DMS 273 (cell line): ENCODE measurements around the gene SERTAD1.

Experiments
- DNase-seq: peaks from one replicate; lab custom pipeline; 2025; ENCODE audit not compliant: unreplicated experiment; lab: John Stamatoyannopoulos, UW

SERTAD1 gene

DNA sequence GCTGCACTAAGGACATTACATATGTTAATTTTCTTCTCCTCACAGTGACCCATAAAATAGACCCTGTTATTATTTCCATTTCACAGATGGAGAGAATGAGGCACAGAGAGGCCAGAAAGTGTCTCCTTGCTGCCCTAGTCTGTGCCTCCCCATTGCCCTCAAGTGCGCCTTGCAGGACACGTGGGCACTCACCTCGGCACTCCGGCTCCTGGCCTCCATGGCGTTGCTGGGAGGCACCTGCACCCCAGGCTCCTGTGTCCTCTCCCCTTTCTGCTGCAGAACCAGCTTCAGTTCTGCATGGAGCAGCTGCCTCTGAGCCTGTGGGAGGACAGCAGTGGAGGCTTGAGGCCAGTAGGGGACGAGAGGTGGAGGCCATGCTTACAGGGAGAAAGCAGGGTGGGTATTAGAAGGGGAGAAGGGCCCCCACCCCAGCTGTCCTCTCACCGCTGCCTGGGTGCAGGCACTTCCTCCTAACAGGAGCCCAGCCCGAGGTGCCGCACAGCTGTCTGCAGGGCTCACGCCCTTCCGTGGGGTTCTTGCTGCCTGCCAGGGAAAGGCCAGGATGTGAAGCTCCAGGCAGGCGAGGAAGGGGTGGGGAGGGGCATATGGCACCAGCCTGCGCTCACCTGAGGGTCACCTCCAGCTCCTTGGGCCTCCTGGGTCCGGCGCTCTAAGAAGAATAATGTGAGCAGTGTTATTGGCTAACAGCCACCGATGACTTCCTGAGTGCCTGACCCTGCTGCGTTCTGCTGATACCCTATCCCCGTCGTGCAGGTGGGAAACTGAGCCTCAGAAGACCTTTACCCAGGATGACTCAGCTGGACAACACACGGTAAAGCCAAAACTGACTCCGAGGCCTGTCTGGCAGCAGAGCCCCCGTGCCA is 17.8 kb downstream of the SERTAD1 start:
- DNase-seq = no peak

DNA sequence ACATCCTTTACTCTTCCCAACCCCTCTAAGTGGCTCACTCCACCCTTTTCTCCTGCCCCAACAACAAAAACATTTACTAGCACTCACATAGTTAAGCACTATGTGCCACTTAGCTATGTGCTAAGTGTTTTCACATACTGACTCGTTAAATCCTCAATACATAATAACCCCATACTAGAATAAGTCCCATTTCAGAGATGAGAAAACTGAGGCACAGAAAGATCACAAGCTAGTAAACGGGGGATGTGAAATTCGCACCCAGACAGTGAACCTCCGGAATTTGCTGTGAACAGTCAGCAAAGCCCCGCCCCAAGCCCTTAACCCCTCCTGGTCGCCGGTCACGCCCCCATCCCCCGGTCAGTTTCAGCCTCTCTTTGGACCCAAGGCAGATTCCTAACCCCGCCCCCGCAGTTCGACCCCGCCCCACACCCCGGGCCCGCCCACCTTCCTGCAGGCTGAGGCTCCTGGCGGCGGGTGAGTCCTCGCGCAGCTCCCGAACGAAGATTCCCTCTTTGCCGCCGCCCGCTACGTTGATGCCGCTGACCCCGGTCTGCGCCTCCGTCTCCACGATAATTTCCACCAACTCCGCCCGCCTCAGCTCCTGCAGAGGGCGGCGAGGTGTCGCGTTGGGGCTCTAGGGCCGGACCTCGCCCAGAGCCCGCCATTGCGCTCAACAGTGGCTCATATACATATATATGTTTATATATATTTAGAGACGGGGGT is 22.4 kb downstream of the SERTAD1 start:
- peak; percentile 89 for DNase-seq

DNA sequence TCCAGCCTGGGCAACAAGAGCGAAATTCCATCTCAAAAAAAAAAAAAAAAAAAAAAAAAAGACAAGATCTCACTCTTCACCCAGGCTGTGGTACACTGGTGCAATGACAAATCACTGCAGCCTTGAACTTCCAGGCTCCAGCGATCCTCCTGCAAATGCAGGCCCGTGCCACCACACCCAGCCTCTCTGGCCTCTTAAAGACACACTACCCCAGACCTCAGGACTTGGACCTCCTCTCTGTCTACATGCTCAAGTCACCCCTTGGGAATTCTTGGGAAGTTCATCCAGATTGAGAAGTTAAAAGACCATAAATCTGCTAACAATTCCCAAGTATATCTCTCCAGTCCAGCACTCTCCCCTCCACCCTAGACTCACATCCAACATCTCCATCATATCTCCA is 25.2 kb downstream of the SERTAD1 start:
- no peak for DNase-seq

DNA sequence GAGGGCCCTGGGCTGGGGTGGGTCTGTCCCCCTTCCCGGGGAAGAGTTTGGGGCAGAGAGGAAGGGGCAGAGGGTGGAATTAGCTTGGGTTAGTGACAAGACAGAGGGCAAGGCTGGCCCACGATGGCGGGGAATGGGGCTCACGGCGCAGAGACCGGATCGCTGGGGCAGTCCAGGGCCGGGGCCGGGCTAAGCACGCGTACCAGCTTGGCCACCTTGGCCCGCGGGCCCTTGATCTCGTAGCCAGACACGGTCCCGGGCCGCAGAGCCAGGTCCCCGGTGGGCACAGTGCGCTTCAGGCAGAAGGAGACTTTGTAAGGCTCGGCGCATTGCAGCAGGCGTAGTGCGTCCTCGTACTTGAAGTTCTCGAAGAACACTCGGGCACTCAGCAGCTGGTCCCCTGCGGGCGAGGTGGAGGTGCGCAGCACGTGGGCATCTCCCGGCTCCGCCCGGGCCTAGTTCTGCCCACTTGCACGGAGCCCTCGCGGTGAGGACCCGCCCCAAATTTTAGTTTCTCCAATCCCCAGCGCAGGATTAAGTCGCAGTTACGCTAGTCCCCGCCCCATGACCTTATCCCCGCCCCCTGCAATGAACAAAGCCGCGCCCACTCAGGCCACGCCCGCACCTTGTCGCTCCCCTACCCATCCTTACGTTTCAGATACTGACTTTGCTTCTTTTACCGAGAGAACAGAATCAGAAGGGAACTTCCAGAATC is 27.2 kb downstream of the SERTAD1 start:
- DNase-seq = no peak

DNA sequence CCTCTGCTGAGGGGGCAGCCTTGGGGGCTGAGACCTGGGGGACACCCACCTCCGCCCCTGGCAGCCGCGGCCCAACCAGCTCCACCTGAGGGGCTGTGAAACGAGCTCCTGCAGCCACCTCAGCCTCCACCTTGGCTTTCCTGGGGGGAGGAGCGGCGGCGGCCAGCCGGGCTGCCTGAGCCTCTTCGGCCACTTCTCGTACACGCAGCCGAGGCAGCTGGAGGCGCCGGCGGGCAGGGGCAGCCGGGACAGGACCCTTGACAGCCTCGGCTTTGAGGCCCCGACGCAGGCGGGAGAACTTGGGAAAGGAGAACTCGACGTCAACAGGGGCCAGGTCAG is 28.3 kb downstream of the SERTAD1 start:
- DNase-seq = no peak

DNA sequence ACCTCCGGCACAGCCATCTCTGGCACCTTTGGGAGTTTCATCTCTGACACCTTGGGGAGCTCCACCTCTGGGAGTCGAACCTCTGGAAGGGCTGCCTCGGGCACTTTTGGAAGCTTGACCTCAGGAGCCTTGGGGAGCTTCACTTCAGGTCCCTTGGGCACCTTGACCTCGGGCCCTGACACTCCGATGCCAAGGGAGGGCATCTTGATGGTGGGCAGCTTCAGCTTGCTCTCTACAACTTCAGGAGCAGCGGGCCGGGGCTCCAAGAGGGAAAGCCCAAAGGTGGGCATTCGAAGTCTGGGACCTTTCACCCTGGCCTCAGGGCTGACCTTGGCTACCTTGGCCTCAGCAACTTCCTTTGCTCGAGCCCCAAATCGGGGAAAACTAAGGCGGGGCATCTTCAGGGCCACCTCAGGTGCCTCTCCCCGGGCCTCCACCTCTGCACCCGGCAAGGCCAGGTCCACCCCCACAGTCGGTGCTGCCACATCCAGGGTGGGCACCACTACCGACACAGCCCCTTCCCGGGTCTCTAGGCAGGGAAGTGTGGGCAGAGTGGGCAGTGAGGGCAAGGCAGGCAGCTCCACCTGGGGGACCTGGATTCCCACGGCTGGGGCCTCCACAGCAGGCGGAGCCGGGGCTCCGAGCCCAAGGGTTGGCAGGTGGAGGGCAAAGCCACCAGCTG is 28.8 kb downstream of the SERTAD1 start:
- no peak for DNase-seq

DNA sequence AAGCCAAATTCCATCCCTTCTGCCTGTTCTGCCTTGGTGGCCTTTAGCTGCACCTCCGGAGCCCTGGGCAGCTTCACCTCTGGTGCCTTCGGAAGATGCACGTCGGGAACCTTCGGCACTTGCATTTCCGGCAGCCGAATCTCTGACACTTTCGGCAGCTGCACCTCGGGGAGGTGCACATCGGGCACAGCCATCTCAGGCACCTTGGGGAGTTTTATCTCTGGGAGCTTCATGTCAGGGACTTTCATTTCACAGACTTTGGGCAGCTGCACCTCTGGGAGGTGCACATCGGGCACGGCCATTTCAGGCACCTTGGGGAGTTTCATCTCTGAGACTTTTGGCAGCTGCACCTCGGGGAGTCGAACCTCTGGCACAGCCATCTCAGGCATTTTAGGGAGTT is 29.8 kb downstream of the SERTAD1 start:
- no peak for DNase-seq

DNA sequence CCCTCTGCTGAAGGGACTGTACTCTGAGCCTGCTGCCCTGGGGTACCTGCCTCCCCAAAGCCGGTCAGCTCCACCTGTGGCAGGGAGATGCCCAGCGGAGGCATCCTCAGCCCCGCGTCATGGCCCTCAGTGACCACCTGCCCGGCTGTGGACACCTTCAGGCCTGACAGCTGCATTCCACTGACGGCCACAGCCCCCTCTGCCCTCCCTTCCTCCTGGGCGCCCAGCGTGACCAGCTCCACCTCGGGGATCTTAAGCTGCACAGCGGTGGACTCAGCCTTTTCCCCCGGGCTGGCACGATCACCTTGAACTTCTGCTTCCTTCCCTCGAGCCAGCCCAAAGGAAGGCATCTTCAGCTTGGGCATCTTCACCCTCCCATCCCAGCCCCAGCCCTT is 31.0 kb downstream of the SERTAD1 start:
- no peak for DNase-seq

DNA sequence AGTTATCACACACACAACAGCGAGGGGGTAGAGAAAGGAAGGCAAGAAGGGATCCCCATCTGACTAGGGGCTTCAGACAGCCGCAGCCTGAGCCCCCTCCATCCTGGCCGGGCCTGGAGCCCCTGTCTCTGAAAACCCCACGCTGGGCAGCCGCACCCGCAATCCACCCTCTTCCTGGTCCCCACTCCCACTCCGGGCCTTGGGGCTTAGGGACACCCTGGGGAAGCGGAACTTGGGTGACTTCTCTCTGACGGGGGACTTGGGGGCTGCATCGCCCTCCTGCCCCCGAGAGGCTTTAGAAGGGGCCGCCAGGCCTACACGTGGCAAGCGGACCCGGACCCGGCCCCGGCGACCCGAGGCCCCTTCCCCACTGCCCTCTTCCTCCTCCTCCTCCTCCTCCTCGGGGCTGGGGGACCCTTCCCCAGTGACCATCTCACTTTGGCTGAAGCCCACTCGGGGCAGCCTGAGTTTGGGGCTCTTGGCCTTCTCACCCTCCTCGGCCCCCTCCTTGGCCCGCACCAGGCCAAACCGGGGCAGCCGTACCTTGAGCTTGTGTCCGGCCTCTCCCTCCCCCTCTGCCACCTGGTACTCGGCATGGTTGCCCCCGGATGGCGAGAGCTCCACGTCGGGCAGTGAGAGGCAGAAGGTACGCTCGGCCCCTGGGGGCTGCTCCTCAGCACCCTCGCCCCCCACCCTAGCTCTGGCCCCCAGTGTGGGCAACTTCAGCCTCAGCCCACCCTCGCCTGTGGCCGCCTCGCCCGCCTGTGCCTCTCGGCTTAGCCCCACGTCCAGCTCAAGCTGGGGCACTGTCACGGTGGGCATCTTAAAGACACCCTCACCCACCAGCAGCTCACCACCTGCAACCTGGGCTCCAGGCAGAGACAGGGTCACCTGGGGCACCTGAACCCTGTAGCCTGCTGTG is 31.6 kb downstream of the SERTAD1 start:
- no peak for DNase-seq

DNA sequence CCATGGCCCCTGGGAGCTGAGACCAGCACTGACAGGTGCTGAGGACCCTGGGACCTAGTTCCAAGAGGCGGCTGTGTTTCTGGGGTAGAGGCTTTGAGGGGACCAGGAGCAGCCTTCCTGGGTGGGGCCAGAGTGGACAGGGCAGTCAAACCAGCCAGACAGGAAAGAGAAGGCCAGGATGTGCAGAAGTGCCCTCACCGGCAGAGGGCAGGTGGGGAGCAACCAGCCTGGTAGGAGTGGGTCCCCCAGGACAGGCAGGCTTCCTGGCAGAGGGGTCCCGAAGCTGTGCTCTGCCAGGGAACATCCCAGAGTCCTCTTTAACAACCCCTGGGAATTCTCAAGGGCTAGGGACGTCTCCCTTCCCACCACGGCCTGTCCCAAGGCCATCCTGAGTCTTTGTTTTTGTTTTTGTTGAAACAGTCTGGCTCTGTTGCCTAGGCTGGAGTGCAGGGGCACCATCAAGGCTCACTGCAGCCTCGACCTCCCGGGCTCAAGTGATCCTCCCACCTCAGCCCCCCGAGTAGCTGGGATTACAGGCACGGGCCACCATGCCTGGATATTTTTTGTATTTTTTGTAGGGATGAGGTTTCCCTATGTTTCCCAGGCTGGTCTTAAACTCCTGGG is 32.8 kb downstream of the SERTAD1 start:
- DNase-seq = peak; percentile 50

DNA sequence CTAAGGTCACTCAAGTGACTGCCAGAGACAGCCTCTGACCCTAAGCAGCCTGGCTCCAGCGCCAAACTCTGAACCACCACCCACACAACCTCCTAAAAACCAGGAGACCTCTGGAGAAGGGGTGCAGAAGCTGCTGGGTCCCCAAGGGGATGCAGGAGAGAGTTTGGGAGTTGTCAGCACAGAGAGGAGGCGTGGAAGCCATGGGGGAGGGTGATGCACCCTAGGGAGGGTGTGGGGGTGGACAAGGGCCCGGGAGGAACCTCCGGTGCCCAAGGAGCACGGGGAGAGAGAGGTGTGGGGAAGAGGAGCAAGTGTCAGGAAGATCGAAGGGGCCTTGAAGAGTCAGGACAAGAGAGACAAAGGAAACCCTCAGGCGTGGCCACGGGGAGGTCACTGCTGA is 33.7 kb downstream of the SERTAD1 start:
- no peak for DNase-seq

DNA sequence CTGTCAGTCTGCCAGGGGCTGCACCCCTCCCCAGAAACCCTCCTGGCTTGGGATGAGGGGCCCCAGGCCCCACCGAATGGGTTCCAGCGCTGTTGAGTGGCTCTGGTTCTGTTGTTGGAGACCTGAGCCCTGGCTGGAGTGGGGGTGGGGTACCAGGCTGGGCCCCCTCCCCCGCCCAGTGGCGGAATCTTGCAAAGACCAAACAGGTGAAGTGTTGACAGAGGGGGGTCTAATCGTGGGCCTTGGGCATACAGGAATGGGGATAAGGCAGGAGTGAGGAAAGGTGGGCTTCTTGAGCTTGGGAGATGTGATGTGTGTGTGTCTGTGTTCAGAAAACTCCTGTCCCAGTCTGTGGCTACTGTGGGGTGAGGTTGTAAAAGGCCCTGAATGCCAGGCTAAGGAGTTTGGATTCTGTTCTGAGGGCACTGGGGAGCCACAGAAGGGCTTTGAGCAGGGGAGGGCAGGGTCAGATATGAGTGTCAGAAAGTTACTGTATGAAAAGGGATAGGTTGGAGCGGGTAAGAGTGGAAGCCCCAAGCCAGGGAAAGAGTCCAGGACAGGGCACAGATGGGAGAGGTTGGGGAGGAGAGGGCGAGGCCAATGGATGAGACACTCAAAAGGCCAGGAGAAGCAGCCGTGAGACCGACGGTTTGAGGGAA is 35.6 kb downstream of the SERTAD1 start, which contains the start of gene HIPK4:
HIPK4 (minus strand) TSS at position 98 of the 659 bp plus-strand sequence. CDS start 279 bp downstream, outside the sequence.
- no peak for DNase-seq

DNA sequence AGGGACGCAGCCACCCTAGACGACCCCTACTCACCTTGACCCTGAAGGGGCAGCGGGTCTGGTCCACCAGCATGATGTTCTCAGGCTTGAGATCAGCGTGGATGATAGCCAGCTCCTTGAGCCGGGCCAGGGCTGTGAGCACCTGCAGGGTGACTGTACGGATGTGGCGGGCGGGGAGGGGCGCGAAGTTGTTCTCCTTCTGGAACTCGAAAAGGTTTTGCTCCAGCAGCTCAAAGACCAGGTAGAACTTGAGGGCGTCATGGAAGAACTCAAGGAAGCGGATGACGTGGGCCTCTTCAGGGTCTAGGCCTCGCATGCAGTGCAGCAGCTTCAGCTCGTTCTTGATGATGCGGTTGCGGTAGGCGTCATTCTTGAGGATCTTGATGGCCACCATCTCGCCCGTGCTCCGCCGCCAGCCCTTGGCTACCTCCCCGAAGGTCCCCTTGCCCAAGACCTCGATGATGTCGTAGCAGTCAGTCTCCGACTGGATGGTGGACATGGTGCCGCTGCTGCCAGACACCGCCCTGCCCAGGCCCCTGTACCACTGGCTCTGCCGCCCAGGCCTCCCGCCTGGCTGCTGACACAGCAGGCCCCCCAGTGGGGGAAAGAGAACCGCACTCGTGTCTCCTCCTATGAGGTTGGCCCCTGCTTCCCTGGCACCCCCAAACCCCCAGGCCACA is 36.2 kb downstream of the SERTAD1 start:
- DNase-seq = no peak

DNA sequence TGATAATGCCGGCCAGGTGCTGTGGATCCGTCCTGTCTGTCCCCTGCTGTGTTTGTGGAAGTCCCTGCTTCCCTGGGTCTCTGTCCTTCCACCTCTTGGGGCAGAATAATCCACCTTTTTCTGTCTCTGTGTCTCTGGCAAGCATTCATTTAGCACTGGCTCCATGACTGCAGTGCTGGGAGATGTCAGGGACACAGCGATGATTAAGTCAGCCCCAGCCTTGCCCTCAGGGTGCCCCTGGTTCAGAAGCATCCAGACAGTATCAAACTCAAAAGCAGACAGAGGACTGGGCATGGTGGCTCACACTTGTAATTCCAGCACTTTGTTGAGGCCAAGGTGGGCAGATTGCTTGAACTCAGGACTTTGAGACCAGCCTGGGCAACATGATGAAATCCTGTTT is 37.3 kb downstream of the SERTAD1 start:
- DNase-seq = no peak

DNA sequence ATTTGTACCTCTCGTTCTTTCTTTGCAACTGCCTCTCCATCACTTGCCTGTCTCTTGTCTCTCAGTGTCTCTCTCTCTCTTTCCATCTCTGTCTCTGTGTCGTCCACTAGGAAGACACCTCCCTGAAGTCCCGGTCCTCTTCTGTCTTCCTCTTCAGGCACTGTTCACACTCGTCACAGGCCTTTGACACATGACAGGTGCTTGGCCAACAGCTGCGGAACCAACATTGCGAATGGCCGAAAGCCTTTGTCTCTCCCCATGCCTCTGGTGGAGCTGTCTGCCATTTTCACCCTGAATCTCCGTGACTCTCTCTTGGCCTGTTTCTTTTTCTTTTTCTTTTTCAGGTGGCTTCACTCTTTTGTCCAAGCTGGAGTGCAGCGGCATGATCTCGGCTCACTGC is 38.6 kb downstream of the SERTAD1 start:
- DNase-seq = no peak

DNA sequence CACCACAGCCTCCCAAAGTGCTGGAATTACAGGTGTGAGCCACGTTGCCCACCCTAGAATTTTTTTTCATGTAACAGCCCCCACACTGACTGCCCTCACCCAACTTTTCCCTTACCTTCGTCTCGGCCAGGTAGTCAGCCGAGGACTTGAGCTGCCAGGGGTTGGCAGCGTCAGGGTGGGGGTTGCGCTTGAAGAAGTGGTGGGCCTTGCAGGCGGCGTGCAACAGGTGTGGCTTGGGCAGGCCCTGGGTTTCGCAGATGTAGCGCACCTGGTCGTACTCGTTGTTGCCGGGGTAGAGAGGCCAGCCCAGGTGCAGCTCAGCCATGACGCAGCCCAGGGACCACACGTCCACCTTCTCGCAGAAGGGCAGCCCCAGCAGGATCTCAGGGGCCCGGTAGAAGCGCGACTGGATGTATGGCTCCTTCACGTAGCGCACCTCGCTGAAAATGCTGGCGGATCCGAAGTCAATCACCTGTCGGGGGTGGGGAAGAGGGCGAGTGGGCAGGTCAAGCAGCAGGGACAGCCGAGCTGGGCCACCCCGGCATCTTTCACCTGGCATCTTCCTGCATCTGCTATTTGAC is 42.0 kb downstream of the SERTAD1 start:
- no peak for DNase-seq

DNA sequence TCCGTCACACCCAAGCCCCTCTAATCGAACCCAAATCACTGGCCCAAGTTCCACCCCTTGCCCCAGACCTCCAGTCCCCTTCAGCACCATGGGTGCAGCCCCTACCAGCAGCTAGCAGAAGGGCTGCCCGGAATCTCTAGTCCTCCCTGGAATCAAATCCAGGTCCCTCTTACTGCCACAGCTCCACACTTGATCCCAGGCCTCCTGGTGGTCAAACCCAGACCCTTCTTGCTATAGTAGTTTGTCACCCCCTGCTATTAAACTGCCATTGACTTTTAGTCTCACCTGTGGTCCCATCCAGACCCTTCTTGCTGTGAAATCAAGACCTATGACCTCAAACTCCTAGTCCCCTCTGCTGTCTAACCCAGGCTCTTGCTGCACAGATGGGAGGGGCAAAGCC is 44.5 kb downstream of the SERTAD1 start:
- DNase-seq = peak; percentile 24
